Breast epithelium (tissue), 3 donors: ENCODE measurements around the gene WFIKKN2.

Experiments used
- POLR2A ChIP-seq: fragments of 450-650 bp; IDR thresholded peaks from one replicate; pipeline ENCODE4 v1.6.1; 2016; ENCODE audit warnings: antibody characterized with exemption, mild to moderate bottlenecking, moderate library complexity
- POLR2AphosphoS5 ChIP-seq, 3 donors: sonication (generic); formaldehyde crosslinking; IDR thresholded peaks; one replicate each; pipeline ENCODE4 v1.6.1; 2017; ENCODE audit warnings: antibody characterized with exemption in 3 of 3
- TF ChIP-seq, protein P1 (sequence below), 3 donors: fragments of 450-650 bp; IDR thresholded peaks; one replicate each; pipeline ENCODE4 v1.5.1; 2016 to 2017; ENCODE audit warnings: antibody characterized with exemption in 3 of 3, mild to moderate bottlenecking in 3 of 3, moderate library complexity in 3 of 3

DNA sequence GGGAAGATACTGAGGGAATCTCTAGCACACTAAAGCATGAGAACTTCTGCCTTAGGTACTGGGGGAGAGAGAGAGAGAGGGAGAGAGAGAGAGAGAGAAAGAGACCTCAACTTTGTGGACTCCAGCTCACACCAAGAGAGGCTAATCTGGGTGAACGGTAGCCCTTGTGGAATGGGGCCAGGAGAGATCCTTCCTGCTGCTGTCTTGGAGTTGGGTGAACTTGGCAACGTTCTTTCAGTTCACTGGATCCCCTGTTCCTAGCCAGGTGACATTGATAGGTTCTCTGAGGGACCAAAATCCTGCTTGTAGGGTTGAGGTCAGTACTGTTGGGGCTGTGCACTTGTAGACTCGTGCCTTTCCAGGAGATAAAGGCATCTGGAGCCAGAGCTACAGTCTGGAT lies 26.5 kb upstream of the WFIKKN2 start:
- TF ChIP-seq POLR2A (no peak), POLR2AphosphoS5 (IDR thresholded peaks at IDR 0.05) (no peak)
- TF ChIP-seq, protein P1, sequence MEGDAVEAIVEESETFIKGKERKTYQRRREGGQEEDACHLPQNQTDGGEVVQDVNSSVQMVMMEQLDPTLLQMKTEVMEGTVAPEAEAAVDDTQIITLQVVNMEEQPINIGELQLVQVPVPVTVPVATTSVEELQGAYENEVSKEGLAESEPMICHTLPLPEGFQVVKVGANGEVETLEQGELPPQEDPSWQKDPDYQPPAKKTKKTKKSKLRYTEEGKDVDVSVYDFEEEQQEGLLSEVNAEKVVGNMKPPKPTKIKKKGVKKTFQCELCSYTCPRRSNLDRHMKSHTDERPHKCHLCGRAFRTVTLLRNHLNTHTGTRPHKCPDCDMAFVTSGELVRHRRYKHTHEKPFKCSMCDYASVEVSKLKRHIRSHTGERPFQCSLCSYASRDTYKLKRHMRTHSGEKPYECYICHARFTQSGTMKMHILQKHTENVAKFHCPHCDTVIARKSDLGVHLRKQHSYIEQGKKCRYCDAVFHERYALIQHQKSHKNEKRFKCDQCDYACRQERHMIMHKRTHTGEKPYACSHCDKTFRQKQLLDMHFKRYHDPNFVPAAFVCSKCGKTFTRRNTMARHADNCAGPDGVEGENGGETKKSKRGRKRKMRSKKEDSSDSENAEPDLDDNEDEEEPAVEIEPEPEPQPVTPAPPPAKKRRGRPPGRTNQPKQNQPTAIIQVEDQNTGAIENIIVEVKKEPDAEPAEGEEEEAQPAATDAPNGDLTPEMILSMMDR (IDR thresholded peaks at IDR 0.05) = no peak
